Activated T-cell treated with anti-CD3 and anti-CD28 coated beads, Interleukin-2, amount 50 U/mL, for 72 hours (primary cell): Measurements from ENCODE around the gene RABGAP1L. TPM values are rescaled to one million over a fixed set of nuclear protein-coding genes. Genes with fewer than 3 reads are reported as not detected.
"Not testable (repeated sequence)": the region's sequence is repeated elsewhere in the genome, so short reads cannot be mapped to it uniquely, and the experiment has no call there.

ENCODE experiments used
- ATAC-seq, 2 donors: fragments of 150-1000 bp; cut with Tn5 transposase; replicated peaks in 1 of 2; 2 replicates each; pipeline ENCODE4 v1.10.0; 2021; ENCODE audit warnings: moderate library complexity in 2 of 2, mild to moderate bottlenecking in 1 of 2
- DNase-seq, 2 donors: peaks; one replicate each; pipeline ENCODE4 v3.0.0; 2021 to 2022; ENCODE audit warnings: mixed read lengths in 1 of 2
- H3K27ac Mint-ChIP-seq: one replicate; pipeline ENCODE4 v1.8.0; 2022; ENCODE audit warnings: mild to moderate bottlenecking, moderate library complexity, mixed read lengths
- H3K27me3 Mint-ChIP-seq: one replicate; pipeline ENCODE4 v1.8.0; 2022; ENCODE audit warnings: low read depth, mixed read lengths
- H3K36me3 Mint-ChIP-seq, 2 donors: one replicate each; pipeline ENCODE4 v1.8.0; 2022; ENCODE audit warnings: mixed read lengths in 2 of 2, mild to moderate bottlenecking in 1 of 2; ENCODE audit not compliant: insufficient read depth in 2 of 2
- H3K4me1 Mint-ChIP-seq: one replicate; pipeline ENCODE4 v1.8.0; 2022; ENCODE audit warnings: low read depth, mixed read lengths
- H3K4me3 Mint-ChIP-seq, 2 donors: one replicate each; pipeline ENCODE4 v1.8.0; 2022; ENCODE audit warnings: mild to moderate bottlenecking in 2 of 2, mixed read lengths in 2 of 2, moderate library complexity in 2 of 2
- H3K9me3 Mint-ChIP-seq, 2 donors: one replicate each; pipeline ENCODE4 v1.8.0; 2022; ENCODE audit warnings: mixed read lengths in 2 of 2
- total RNA-seq, 2 donors: library from RNA; stranded (reverse); gene quantifications; one replicate each; pipeline ENCODE4 v1.2.3, GENCODE V29; 2022

Gene RABGAP1L
- total RNA-seq, 2 donors from 2014 or later, result 36.7 to 42.0 TPM

- H3K4me1 Mint-ChIP-seq, result peaks cover 28% of the 10 kb centered on the region
- peaks cover 3 to 6% of the 10 kb centered on the region in 2 donors for H3K36me3 Mint-ChIP-seq
These were observed 712.6 kb downstream of the RABGAP1L start for GRCh38 chr1:174871886-174872285.

DNA sequence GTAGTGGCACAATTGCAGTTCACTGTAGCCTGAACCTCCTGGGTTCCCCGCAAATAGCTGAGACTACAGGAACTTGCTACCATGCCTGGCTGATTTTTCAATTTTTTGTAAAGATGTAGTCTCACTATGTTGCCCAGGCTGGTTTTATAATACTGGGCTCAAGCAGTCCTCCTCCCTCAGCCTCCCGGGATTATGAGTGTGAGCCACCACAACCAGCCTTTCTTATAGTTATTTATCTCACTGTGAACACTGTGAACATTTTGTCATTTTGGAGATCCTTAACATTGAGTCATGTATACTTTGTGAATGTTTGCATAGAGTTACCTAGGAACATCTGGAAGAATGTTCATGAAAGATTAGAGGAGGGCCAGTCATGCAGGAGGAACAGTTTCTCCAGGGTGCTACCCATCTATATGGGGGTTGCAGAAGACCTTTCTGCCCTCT lies 713.3 kb downstream of the RABGAP1L start:
- Mint-ChIP-seq H3K27me3 (no peaks in the 10 kb centered on the region), H3K9me3 (peaks cover 3 to 6% of the 10 kb centered on the region in 2 donors), H3K4me3 (no peak overlapping the region), H3K4me1 (peaks cover 28% of the 10 kb centered on the region), H3K27ac (no peak overlapping the region), H3K36me3 (peaks cover 3 to 6% of the 10 kb centered on the region in 2 donors)
- ATAC-seq (no peak), DNase-seq (no peak)

More at GRCh38 chr1:174871886-174872285, 712.6 kb downstream of the RABGAP1L start:
- no peak for ATAC-seq
- Mint-ChIP-seq H3K4me3 (no peak overlapping the region), H3K9me3 (peaks cover 3 to 6% of the 10 kb centered on the region in 2 donors), H3K27me3 (no peaks in the 10 kb centered on the region), H3K27ac (no peak overlapping the region)
- no peak for DNase-seq

DNA sequence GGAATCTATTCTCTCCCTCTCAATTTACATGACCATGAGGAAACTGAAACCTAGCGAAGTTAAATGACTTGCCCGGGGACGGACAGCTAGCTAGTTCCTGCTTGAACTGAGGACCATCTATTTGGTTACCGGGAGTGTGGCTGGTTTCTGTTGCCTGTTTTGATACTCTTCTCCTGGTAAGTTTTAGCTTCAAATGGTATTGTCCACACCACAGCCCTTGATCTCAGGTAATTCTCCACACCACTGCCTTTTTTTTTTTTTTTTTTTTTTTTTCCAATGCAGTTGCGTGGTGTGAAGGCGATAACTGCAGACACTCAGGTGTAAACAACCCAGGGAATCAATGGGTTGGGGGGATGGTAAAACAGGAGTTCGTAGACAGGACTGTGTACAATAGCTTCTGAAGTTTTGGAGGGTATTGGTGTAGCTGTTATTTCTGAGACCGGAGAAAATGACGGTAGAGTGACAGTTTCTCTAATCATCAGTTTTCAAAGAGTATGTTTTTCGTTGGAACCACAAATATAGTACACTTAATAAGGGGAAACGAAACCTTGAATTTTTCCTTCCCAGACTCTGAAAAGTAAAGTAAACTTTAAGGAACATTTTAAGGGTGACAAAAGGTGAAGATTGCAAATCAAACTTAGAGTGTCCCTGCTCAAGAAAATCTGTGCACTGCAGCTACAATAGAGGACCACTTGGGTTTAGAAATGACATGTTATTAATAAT lies 715.2 kb downstream of the RABGAP1L start:
- H3K27ac Mint-ChIP-seq, result no peak overlapping the region

DNA sequence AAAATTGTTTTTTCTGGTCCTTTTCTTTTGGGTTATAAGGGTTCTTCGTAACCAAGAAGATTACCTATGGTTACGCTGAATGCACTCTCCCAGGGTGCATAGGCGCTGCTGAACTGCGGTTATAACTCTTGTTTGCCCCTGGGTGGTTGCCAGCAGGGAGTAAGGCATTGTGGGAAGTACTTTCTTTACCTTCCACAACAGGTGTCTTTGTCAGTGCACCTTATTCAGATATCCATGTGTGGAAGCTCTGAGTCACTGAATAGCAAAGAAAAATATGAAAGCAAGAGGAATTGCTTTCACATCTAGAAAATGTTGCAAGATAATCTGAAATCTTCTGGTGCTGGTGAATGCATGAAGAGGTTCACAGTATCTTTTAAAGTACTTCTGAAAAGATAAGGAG lies 716.0 kb downstream of the RABGAP1L start:
- Mint-ChIP-seq H3K4me1 (peaks cover 28% of the 10 kb centered on the region), H3K9me3 (no peaks in the 10 kb centered on the region), H3K27ac (no peak overlapping the region), H3K27me3 (no peaks in the 10 kb centered on the region), H3K36me3 (no peaks in the 10 kb centered on the region), H3K4me3 (peak overlapping the region; percentile 59 to 62)
- DNase-seq (no peak), ATAC-seq (no peak)

More for the DNA sequence above, 715.2 kb downstream of the RABGAP1L start:
- peak overlapping the region; percentile 59 to 72 for H3K4me3 Mint-ChIP-seq
- H3K9me3 Mint-ChIP-seq, result peaks cover 0 to 3% of the 10 kb centered on the region in 2 donors
- no peak for ATAC-seq
- H3K4me1 Mint-ChIP-seq, result peaks cover 28% of the 10 kb centered on the region
- H3K36me3 Mint-ChIP-seq, result peaks cover under 1 to 3% of the 10 kb centered on the region in 2 donors
- DNase-seq, result no peak
- H3K27me3 Mint-ChIP-seq, result no peaks in the 10 kb centered on the region

DNA sequence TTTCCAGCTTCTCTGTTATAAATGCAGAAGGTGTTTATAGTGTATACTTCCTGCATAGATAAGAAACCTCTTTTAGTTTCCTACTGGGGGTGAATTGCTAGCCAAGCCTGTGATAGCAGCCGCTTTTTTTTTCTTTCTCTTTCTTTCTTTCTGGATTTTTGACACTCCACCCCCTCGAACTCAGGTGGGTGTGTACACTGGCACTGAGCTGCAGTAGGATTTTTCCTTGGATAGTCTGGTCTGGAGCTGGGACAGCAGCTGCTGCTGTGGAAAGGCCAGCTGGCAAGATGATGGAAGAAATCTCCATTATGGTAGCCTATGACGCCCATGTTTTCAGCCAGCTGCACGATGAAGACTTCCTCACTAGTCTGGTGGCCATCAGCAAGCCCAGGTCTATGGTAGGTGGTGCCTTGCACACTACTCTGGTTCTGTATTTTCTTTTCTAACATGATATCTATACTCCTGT lies 717.9 kb downstream of the RABGAP1L start:
- no peaks in the 10 kb centered on the region for H3K36me3 Mint-ChIP-seq
- DNase-seq (no peak), ATAC-seq (no peak)
- peaks cover 28% of the 10 kb centered on the region for H3K4me1 Mint-ChIP-seq
- no peaks in the 10 kb centered on the region for H3K27me3 Mint-ChIP-seq
- H3K4me3 Mint-ChIP-seq, result peak overlapping the region; percentile 29 to 52
- H3K9me3 Mint-ChIP-seq, result no peaks in the 10 kb centered on the region
- peak overlapping the region; percentile 32 for H3K27ac Mint-ChIP-seq

DNA sequence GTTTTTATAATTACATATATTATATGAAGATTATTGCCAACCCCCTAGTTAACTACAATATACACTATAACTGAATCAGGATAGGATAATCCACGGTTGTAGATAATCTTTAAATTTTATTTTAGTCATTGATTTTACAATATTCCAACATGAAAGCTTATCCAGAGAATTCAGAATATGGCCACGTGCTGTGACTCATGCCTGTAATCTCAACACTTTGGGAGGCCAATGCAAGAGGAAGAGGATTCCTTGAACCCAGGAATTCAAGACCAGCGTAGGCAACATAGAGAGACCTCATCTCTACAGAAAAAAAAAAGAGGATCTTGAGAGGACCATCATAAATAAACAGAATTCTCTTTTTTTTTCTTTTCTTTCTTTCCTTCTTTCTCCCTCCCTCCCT lies 720.9 kb downstream of the RABGAP1L start:
- Mint-ChIP-seq H3K27me3 (no peaks in the 10 kb centered on the region), H3K9me3 (no peaks in the 10 kb centered on the region), H3K4me1 (peaks cover 3% of the 10 kb centered on the region), H3K27ac (no peak overlapping the region), H3K4me3 (no peak overlapping the region), H3K36me3 (no peaks in the 10 kb centered on the region)
- ATAC-seq (no peak), DNase-seq (no peak)

GRCh38 chr1:174883409-174883808 lies 724.1 kb downstream of the RABGAP1L start:
- no peak overlapping the region for H3K4me3 Mint-ChIP-seq
- no peaks in the 10 kb centered on the region for H3K36me3 Mint-ChIP-seq
- H3K9me3 Mint-ChIP-seq, result no peaks in the 10 kb centered on the region
- DNase-seq (no peak), ATAC-seq (no peak)
- H3K4me1 Mint-ChIP-seq, result no peaks in the 10 kb centered on the region
- H3K27ac Mint-ChIP-seq, result no peak overlapping the region
- no peaks in the 10 kb centered on the region for H3K27me3 Mint-ChIP-seq

DNA sequence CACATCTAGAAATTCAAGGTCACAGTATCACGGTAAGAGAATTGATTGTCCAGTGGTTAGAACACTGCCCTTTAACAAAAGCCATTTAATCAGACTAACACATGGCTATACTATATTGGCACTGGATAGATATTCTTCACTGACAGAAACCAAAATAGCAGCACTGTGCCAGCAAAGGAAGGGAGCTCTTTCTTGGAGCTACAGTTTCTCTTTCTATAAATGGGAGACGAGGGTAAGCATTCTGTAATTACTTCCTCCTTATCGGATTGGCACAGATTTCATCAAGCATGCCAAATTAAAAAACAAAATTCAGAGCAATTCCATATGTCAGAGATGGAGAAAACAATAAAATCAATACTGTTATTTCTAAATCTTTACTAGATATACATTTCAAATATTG lies 724.7 kb downstream of the RABGAP1L start:
- no peaks in the 10 kb centered on the region for H3K36me3 Mint-ChIP-seq
- H3K9me3 Mint-ChIP-seq, result no peaks in the 10 kb centered on the region
- no peak overlapping the region for H3K27ac Mint-ChIP-seq
- no peak for DNase-seq
- no peak for ATAC-seq
- H3K4me3 Mint-ChIP-seq, result no peak overlapping the region
- no peaks in the 10 kb centered on the region for H3K4me1 Mint-ChIP-seq
- H3K27me3 Mint-ChIP-seq, result no peaks in the 10 kb centered on the region

GRCh38 chr1:174884566-174884965 lies 725.2 kb downstream of the RABGAP1L start:
- Mint-ChIP-seq H3K4me3 (no peak overlapping the region), H3K27me3 (no peaks in the 10 kb centered on the region), H3K4me1 (no peaks in the 10 kb centered on the region), H3K27ac (no peak overlapping the region), H3K9me3 (no peaks in the 10 kb centered on the region), H3K36me3 (no peaks in the 10 kb centered on the region)
- DNase-seq, result no peak
- ATAC-seq, result no peak

GRCh38 chr1:174890024-174890423 lies 730.7 kb downstream of the RABGAP1L start:
- H3K27ac Mint-ChIP-seq, result no peak overlapping the region
- ATAC-seq, result no peak

DNA sequence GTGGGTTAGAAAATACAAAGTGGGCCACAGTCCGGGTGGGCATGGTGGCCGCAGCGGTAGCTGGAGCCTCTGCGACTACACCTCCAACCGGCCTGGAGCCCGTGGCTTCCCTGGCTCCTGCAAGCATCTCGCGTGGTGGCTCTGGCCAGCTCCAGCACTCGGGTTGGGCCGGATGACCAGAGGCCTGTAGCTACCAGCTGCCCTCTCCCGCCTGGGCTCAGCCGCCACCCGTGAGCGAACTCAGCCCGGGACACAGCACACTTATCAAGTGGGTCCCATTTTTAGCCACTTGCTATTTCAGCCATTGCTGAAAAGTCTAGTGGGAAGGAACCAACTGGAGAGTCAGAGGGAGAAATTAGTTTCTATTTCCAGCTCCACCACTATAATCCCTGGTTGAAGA lies 732.7 kb downstream of the RABGAP1L start:
- H3K4me3 Mint-ChIP-seq, result no peak overlapping the region
- peaks cover 0 to 1% of the 10 kb centered on the region in 2 donors for H3K36me3 Mint-ChIP-seq
- H3K27ac Mint-ChIP-seq, result no peak overlapping the region
- no peaks in the 10 kb centered on the region for H3K9me3 Mint-ChIP-seq
- no peak for ATAC-seq
- DNase-seq, result no peak
- H3K4me1 Mint-ChIP-seq, result peaks cover 7% of the 10 kb centered on the region
- no peaks in the 10 kb centered on the region for H3K27me3 Mint-ChIP-seq

More at GRCh38 chr1:174890024-174890423, 730.7 kb downstream of the RABGAP1L start:
- H3K4me3 Mint-ChIP-seq, result no peak overlapping the region
- no peaks in the 10 kb centered on the region for H3K27me3 Mint-ChIP-seq
- H3K9me3 Mint-ChIP-seq, result no peaks in the 10 kb centered on the region
- no peak for DNase-seq
- peaks cover 7% of the 10 kb centered on the region for H3K4me1 Mint-ChIP-seq
- H3K36me3 Mint-ChIP-seq, result peaks cover 0 to 1% of the 10 kb centered on the region in 2 donors

DNA sequence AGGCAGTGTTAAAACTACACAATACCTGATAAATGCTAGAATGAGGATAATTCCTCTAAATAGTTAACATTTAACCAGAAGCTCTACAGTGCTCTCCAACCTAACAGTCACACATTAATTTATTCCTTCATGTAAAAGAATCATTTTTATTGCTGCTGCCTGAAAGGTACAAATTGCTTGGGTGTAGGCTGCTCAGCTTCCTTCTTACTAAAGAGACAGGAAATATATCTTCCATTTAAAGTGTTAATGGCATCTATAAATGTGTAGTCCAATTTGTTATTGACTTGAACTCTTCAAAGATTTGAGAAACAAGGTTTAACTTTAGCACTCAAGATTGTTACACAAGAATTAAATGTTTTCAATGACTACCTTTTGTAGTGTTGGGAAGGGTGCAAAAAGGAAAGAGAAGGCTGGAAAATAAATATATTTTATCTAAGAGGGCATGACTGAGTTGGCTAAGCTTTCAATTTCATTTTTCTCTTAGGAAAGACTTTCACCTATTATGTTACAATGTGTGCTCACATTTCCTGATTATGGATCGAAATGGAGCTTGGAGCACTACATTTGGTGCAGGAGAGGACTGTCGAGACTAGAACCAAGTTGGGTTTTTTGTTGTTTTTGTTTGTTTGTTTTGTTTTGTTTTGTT lies 734.9 kb downstream of the RABGAP1L start:
- Mint-ChIP-seq H3K4me1 (peaks cover 7% of the 10 kb centered on the region), H3K27me3 (no peaks in the 10 kb centered on the region), H3K4me3 (no peak overlapping the region), H3K36me3 (peaks cover 0 to 5% of the 10 kb centered on the region in 2 donors), H3K27ac (no peak overlapping the region), H3K9me3 (peaks cover 2 to 3% of the 10 kb centered on the region in 2 donors)
- DNase-seq (no peak), ATAC-seq (no peak)

DNA sequence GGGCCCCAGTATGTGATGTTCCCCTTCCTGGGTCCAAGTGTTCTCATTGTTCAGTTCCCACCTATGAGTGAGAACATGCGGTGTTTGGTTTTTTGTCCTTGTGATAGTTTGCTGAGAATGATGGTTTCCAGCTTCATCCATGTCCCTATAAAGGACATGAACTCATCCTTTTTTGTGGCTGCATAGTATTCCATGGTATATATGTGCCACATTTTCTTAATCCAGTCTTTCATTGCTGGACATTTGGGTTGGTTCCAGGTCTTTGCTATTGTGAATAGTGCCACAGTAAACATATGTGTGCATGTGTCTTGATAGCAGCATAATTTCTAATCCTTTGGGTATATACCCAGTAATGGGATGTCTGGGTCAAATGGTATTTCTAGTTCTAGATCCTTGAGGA lies 736.3 kb downstream of the RABGAP1L start:
- not testable (repeated sequence) for H3K27me3 Mint-ChIP-seq, H3K36me3 Mint-ChIP-seq, H3K9me3 Mint-ChIP-seq

More for the DNA sequence above, 736.3 kb downstream of the RABGAP1L start:
- not testable (repeated sequence) for DNase-seq, H3K4me1 Mint-ChIP-seq, ATAC-seq, H3K27ac Mint-ChIP-seq, H3K4me3 Mint-ChIP-seq
